ENCODE measurements around the gene ARMC5. TPM values are rescaled to one million over a fixed set of nuclear protein-coding genes. Genes with fewer than 3 reads are reported as not detected.

The ARMC5 gene
- total RNA-seq, 1 experiment from 2014 or later, result 18.6 TPM

DNA sequence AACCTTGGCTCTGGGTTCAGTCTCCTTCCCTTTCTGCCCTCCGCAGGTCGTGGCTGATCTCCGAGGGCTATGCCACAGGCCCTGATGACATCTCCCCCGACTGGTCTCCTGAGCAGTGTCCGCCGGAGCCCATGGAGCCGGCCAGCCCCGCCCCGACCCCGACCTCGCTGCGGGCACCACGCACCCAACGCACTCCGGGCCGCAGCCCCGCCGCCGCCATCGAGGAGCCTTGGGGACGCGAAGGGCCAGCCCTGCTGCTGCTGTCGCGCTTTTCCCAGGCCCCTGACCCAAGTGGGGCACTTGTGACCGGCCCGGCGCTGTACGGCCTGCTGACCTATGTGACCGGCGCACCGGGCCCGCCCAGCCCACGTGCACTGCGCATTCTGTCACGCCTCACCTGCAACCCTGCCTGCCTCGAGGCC, 5.1 kb downstream of the ARMC5 start:
- no peak for TF ChIP-seq EZH2 (IDR thresholded peaks at IDR 0.05; ENCODE audit: low read depth)
- TF ChIP-seq, protein P1, sequence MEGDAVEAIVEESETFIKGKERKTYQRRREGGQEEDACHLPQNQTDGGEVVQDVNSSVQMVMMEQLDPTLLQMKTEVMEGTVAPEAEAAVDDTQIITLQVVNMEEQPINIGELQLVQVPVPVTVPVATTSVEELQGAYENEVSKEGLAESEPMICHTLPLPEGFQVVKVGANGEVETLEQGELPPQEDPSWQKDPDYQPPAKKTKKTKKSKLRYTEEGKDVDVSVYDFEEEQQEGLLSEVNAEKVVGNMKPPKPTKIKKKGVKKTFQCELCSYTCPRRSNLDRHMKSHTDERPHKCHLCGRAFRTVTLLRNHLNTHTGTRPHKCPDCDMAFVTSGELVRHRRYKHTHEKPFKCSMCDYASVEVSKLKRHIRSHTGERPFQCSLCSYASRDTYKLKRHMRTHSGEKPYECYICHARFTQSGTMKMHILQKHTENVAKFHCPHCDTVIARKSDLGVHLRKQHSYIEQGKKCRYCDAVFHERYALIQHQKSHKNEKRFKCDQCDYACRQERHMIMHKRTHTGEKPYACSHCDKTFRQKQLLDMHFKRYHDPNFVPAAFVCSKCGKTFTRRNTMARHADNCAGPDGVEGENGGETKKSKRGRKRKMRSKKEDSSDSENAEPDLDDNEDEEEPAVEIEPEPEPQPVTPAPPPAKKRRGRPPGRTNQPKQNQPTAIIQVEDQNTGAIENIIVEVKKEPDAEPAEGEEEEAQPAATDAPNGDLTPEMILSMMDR (conservative IDR thresholded peaks at IDR 0.05), result no peak
- H3K79me2 ChIP-seq (ENCODE audit: low read depth), result peaks cover 14% of the 10 kb centered on the region
- intact Hi-C loops (cut with micrococcal nuclease; ENCODE audit: unreplicated experiment), result no loop called here
- no peaks in the 10 kb centered on the region; the same call in 1 of the 2 replicates for H4K20me1 ChIP-seq (ENCODE audit: insufficient read depth)
- H2AFZ ChIP-seq, result no peak overlapping the region
- H3K27ac ChIP-seq, result no peak overlapping the region
- ChIA-PET POLR2A (ENCODE audit: unreplicated experiment) (no interaction called here), CTCF (no interaction called here)
- BruUV-seq (replicated peaks), result no TSS peak
- H3K9me3 ChIP-seq (ENCODE audit: insufficient read depth, low read depth), result no peaks in the 10 kb centered on the region
- H3K4me3 ChIP-seq, result no peak overlapping the region
- no peaks in the 10 kb centered on the region for H3K36me3 ChIP-seq (ENCODE audit: low read depth)
- peaks cover 9% of the 10 kb centered on the region for H3K4me1 ChIP-seq (replicated peaks; ENCODE audit: insufficient read depth)
- DNase-seq, result no peak
- H3K9me2 ChIP-seq (ENCODE audit: insufficient read depth), result no peaks in the 10 kb centered on the region
- H3F3A ChIP-seq (ENCODE audit: insufficient read depth, low read depth), result peaks cover 12% of the 10 kb centered on the region; the same call in 1 of the 2 replicates
- no peak overlapping the region for H3K4me2 ChIP-seq
- no peaks in the 10 kb centered on the region for H3K27me3 ChIP-seq (ENCODE audit: insufficient read depth, low read depth)

- ChIA-PET POLR2A (ENCODE audit: unreplicated experiment) (no interaction called here), CTCF (no interaction called here)
- H3K9me2 ChIP-seq (ENCODE audit: insufficient read depth), result no peaks in the 10 kb centered on the region
- intact Hi-C loops (cut with micrococcal nuclease; ENCODE audit: unreplicated experiment), result no loop called here
- H3K4me3 ChIP-seq, result no peak overlapping the region
- H3K36me3 ChIP-seq (ENCODE audit: low read depth), result no peaks in the 10 kb centered on the region
- TF ChIP-seq, protein P1 (conservative IDR thresholded peaks at IDR 0.05), result no peak
- TF ChIP-seq EZH2 (IDR thresholded peaks at IDR 0.05; ENCODE audit: low read depth), result no peak
- no peak for DNase-seq
- H4K20me1 ChIP-seq (ENCODE audit: insufficient read depth), result no peaks in the 10 kb centered on the region; the same call in 1 of the 2 replicates
- H3F3A ChIP-seq (ENCODE audit: insufficient read depth, low read depth), result peaks cover 12% of the 10 kb centered on the region; the same call in 1 of the 2 replicates
- H3K27me3 ChIP-seq (ENCODE audit: insufficient read depth, low read depth), result no peaks in the 10 kb centered on the region
- H3K4me2 ChIP-seq, result no peak overlapping the region
- no peak overlapping the region for H2AFZ ChIP-seq
- H3K27ac ChIP-seq, result no peak overlapping the region
- BruUV-seq (replicated peaks), result no TSS peak
- H3K9me3 ChIP-seq (ENCODE audit: insufficient read depth, low read depth), result no peaks in the 10 kb centered on the region
- H3K4me1 ChIP-seq (replicated peaks; ENCODE audit: insufficient read depth), result peaks cover 9% of the 10 kb centered on the region
- H3K79me2 ChIP-seq (ENCODE audit: low read depth), result peaks cover 14% of the 10 kb centered on the region
These were observed 5.5 kb downstream of the ARMC5 start for GRCh38 chr16:31464781-31465260.

DNA sequence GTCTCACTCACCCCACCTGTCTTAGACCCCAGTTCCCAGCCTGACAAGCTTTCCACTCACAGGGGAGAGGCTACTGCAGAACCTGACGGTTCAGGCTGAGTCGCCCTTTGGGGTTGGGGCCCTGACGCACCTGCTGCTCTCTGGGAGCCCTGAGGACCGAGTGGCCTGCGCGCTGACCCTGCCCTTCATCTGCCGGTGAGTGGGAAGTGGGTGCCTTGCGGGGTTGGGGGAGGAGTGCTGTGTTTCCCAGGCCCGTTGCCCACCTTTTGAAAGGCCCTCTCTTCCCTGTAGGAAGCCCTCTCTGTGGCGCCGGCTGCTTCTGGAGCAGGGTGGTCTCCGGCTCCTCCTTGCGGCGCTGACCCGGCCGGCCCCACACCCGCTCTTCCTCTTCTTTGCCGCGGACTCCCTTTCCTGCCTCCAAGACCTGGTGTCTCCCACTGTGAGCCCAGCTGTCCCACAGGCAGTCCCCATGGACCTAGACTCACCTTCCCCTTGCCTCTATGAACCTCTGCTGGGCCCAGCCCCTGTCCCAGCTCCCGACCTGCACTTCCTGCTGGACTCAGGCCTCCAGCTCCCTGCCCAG, 6.6 kb downstream of the ARMC5 start:
- Histone ChIP-seq H3K79me2 (ENCODE audit: low read depth) (peaks cover 7% of the 10 kb centered on the region; the same call in 1 of the 2 replicates), H2AFZ (no peak overlapping the region), H3K36me3 (ENCODE audit: low read depth) (no peaks in the 10 kb centered on the region), H3K9me2 (ENCODE audit: insufficient read depth) (no peaks in the 10 kb centered on the region), H4K20me1 (ENCODE audit: insufficient read depth) (no peaks in the 10 kb centered on the region; the same call in 1 of the 2 replicates), H3K27ac (no peak overlapping the region), H3F3A (ENCODE audit: insufficient read depth, low read depth) (peaks cover 4% of the 10 kb centered on the region; the same call in 1 of the 2 replicates), H3K4me3 (no peak overlapping the region), H3K4me2 (no peak overlapping the region), H3K4me1 (replicated peaks; ENCODE audit: insufficient read depth) (peaks cover under 1% of the 10 kb centered on the region; the same call in 1 of the 2 replicates), H3K9me3 (ENCODE audit: insufficient read depth, low read depth) (no peaks in the 10 kb centered on the region), H3K27me3 (ENCODE audit: insufficient read depth, low read depth) (no peaks in the 10 kb centered on the region)
- ChIA-PET POLR2A (ENCODE audit: unreplicated experiment) (no interaction called here), CTCF (no interaction called here)
- TF ChIP-seq EZH2 (IDR thresholded peaks at IDR 0.05; ENCODE audit: low read depth), result no peak
- TF ChIP-seq, protein P1 (conservative IDR thresholded peaks at IDR 0.05), result no peak
- intact Hi-C loops (cut with micrococcal nuclease; ENCODE audit: unreplicated experiment), result no loop called here
- BruUV-seq (replicated peaks), result no TSS peak
- DNase-seq, result no peak
